Endothelial cell of umbilical vein (primary cell): ENCODE measurements around the gene SDHA. TPM values are rescaled to one million over a fixed set of nuclear protein-coding genes. Genes with fewer than 3 reads are reported as not detected.

Source experiments
- BruUV-seq: library from RNA; stranded (reverse); fragments of 400-500 nt; replicated peaks from 2 replicates; lab custom pipeline; 2021; lab: Mats Ljungman, UMichigan
- CTCF ChIA-PET: fragments of 300-600, 350-600 bp; sonication (Branson Sonifier 250); formaldehyde crosslinking; loops from one replicate; lab custom pipeline; 2021; ENCODE audit warnings: antibody characterized with exemption, inconsistent platforms; lab: Charles Lee
- POLR2A ChIA-PET: fragments of 300-600, 350-600 bp; sonication (Branson Sonifier 250); formaldehyde crosslinking; loops from one replicate; lab custom pipeline; 2021; ENCODE audit warnings: antibody characterized with exemption, inconsistent platforms; lab: Charles Lee
- DNase-seq: peaks from one replicate; pipeline ENCODE4 v3.0.0-alpha.2; 2011; ENCODE audit warnings: low read depth, low spot score
- FAIRE-seq: peaks from 2 replicates; lab custom pipeline; 2011; peaks lifted over from hg19 to GRCh38; lab: Jason Lieb, UNC
- H2AFZ ChIP-seq: 2 replicates; pipeline ENCODE4 v1.6.0; 2012; ENCODE audit warnings: low read depth, low read length, control low read depth, inconsistent platforms
- H3K27ac ChIP-seq: 2 replicates; pipeline ENCODE4 v1.5.1; 2011; ENCODE audit warnings: low read depth, mild to moderate bottlenecking, control low read depth, low read length, moderate library complexity; ENCODE audit not compliant: insufficient read depth
- H3K27me3 ChIP-seq, 2 experiments: 2 replicates each; pipeline versions ENCODE4 v1.6.0 to v1.6.1; 2011; ENCODE audit warnings: low read length in 2 of 2, mixed read lengths in 1 of 2; ENCODE audit not compliant: control insufficient read depth in 2 of 2, insufficient read depth in 2 of 2
- H3K36me3 ChIP-seq, 2 experiments: 2 replicates in 1 of 2; 3 replicates in 1 of 2; pipeline ENCODE4 v1.5.1; 2011; ENCODE audit warnings: low read length in 2 of 2, mild to moderate bottlenecking in 1 of 2, moderate library complexity in 1 of 2; ENCODE audit not compliant: control insufficient read depth in 2 of 2, insufficient read depth in 2 of 2; ENCODE audit errors: extremely low read depth in 1 of 2
- H3K4me1 ChIP-seq: 3 replicates; pipeline ENCODE4 v1.5.1; 2011; ENCODE audit warnings: mild to moderate bottlenecking, low read length; ENCODE audit not compliant: control insufficient read depth, insufficient read depth; ENCODE audit errors: extremely low read depth
- H3K4me2 ChIP-seq: 2 replicates; pipeline ENCODE4 v1.6.1; 2011; ENCODE audit warnings: low read length, control low read depth, mixed read lengths; ENCODE audit not compliant: insufficient read depth
- H3K4me3 ChIP-seq, 3 experiments: fragments of 200-600 bp in 1 of 3; sonication (generic), shearing (Covaris generic) in 1 of 3; replicated peaks in 1 of 3; 2 replicates each; pipeline ENCODE4 v1.5.1; 2011 to 2016; ENCODE audit warnings: control low read depth in 3 of 3, low read length in 3 of 3, mild to moderate bottlenecking in 2 of 3, inconsistent platforms in 1 of 3, low read depth in 1 of 3, moderate library complexity in 1 of 3; ENCODE audit not compliant: insufficient read depth in 1 of 3
- H3K79me2 ChIP-seq: 2 replicates; pipeline ENCODE4 v1.6.0; 2012; ENCODE audit warnings: low read length, inconsistent platforms; ENCODE audit not compliant: control insufficient read depth, insufficient read depth
- H3K9ac ChIP-seq: replicated peaks from 2 replicates; pipeline ENCODE3; 2011; ENCODE audit warnings: low read length, control low read depth; ENCODE audit not compliant: insufficient read depth; ENCODE audit errors: extremely low read depth
- H3K9me1 ChIP-seq: replicated peaks from 3 replicates; pipeline ENCODE4 v1.6.0; 2011; ENCODE audit warnings: mild to moderate bottlenecking, low read length; ENCODE audit not compliant: control insufficient read depth, insufficient read depth; ENCODE audit errors: extremely low read depth
- H3K9me3 ChIP-seq: replicated peaks from 2 replicates; pipeline ENCODE4 v1.5.1; 2012; ENCODE audit warnings: low read length, inconsistent platforms; ENCODE audit not compliant: control insufficient read depth, insufficient read depth
- H4K20me1 ChIP-seq: replicated peaks from 2 replicates; pipeline ENCODE3; 2011; ENCODE audit warnings: mild to moderate bottlenecking, low read length; ENCODE audit not compliant: control insufficient read depth, insufficient read depth; ENCODE audit errors: extremely low read depth
- CTCF ChIP-seq, 2 donors: IDR thresholded peaks; 1 replicate in 1 of 2; 2 replicates in 1 of 2; pipeline ENCODE4 v1.5.1; 2011; ENCODE audit warnings: low read length in 2 of 2, mild to moderate bottlenecking in 2 of 2, moderate library complexity in 2 of 2, control low read depth in 1 of 2, inconsistent platforms in 1 of 2, low read depth in 1 of 2; ENCODE audit not compliant: insufficient read depth in 1 of 2; ENCODE audit errors: extremely low read depth in 1 of 2
- EZH2 ChIP-seq: IDR thresholded peaks from 2 replicates; pipeline ENCODE4 v1.6.1; 2012; ENCODE audit warnings: borderline replicate concordance, low read depth, mild to moderate bottlenecking, moderate library complexity, low read length, inconsistent platforms; ENCODE audit not compliant: severe bottlenecking
- FOS ChIP-seq: IDR thresholded peaks from 2 replicates; pipeline ENCODE4 v1.6.1; 2011; ENCODE audit warnings: mild to moderate bottlenecking, low read length, moderate library complexity, borderline replicate concordance; ENCODE audit not compliant: insufficient read depth
- GATA2 ChIP-seq: IDR thresholded peaks from 2 replicates; pipeline ENCODE4 v1.7.0; 2011; ENCODE audit warnings: low read depth, mild to moderate bottlenecking, moderate library complexity, mixed read lengths, low read length; ENCODE audit not compliant: insufficient read length, insufficient read depth
- JUN ChIP-seq: IDR thresholded peaks from 2 replicates; pipeline ENCODE4 v1.6.1; 2011; ENCODE audit warnings: borderline replicate concordance, low read depth; ENCODE audit not compliant: insufficient read length, insufficient read depth
- MAX ChIP-seq: IDR thresholded peaks from 2 replicates; pipeline ENCODE4 v1.6.1; 2011; ENCODE audit not compliant: insufficient read depth, insufficient read length
- MYC ChIP-seq: IDR thresholded peaks from one replicate; pipeline ENCODE4 v1.6.1; 2011; ENCODE audit warnings: mild to moderate bottlenecking, low read depth, low read length
- POLR2A ChIP-seq: IDR thresholded peaks from 2 replicates; pipeline ENCODE4 v1.6.1; 2012; ENCODE audit warnings: low read depth, mild to moderate bottlenecking, control low read depth, low read length
- POLR2AphosphoS5 ChIP-seq: IDR thresholded peaks from 2 replicates; pipeline ENCODE4 v1.6.1; 2012; ENCODE audit warnings: low read depth, mild to moderate bottlenecking, control low read depth, low read length, moderate library complexity; ENCODE audit not compliant: insufficient read depth
- dilution Hi-C: fragments of 300-500 bp; cut with MboI; formaldehyde crosslinking; loops from one replicate; pipeline ENCODE4 v1.15.0; 2019; ENCODE audit warnings: low sequenced_read_pairs; ENCODE audit not compliant: extremely low pct_ligation_motif_present
- intact Hi-C: fragments of 100-400 bp; cut with micrococcal nuclease; formaldehyde crosslinking; loops from one replicate; pipeline ENCODE4 v1.10.0; 2022
- polyA plus RNA-seq, 4 experiments: library from polyadenylated mRNA; depleted of rRNA in 3 of 4; stranded (reverse) in 3 of 4; unstranded in 1 of 4; fragments of >200 nt; gene quantifications; 2 replicates each; pipeline versions ENCODE4 v1.2.1 to v1.2.3, GENCODE V29; 2011 to 2012; ENCODE audit warnings: missing spikeins in 1 of 4
- total RNA-seq: library from RNA; stranded (reverse); gene quantifications from 2 replicates; pipeline ENCODE4 v1.2.3, GENCODE V29; 2021

Gene SDHA
- total and polyA plus RNA-seq, 2 donors (not counting 3 experiments of a cell fraction or from before 2014, with no cell fraction given), result 121 to 153 TPM

GRCh38 chr5:186091-187041, 31.8 kb upstream of the SDHA start:
- CTCF ChIA-PET, result interaction anchor here (0.9 kb wide), 1 partner anchor 158 kb away, joined by 3 read pairs; no protein-coding TSS in a partner anchor
- no peaks in the 10 kb centered on the region for H3K36me3 ChIP-seq
- no peak overlapping the region for H3K4me2 ChIP-seq
- intact Hi-C loops, result loop anchor here (5.0 kb wide), 1 partner anchor 136 kb away; the partner anchor contains the start of gene AHRR
- TF ChIP-seq JUN (no peak), EZH2 (no peak), CTCF (IDR thresholded peaks at IDR 0.05; ENCODE audit: extremely low read depth in 1 of 2, insufficient read depth in 1 of 2, low read depth in 1 of 2, low read length in 2 of 2) (no peak), POLR2AphosphoS5 (no peak), POLR2A (no peak), FOS (no peak), MAX (no peak), GATA2 (no peak), MYC (no peak)
- peak; percentile 58 for DNase-seq
- no peak overlapping the region for H3K9ac ChIP-seq
- peaks cover 2 to 7% of the 10 kb centered on the region in 2 experiments for H3K27me3 ChIP-seq
- H2AFZ ChIP-seq, result no peak overlapping the region
- H3K79me2 ChIP-seq, result no peaks in the 10 kb centered on the region
- H3K4me3 ChIP-seq, result no peak overlapping the region
- BruUV-seq, result no TSS peak
- H3K4me1 ChIP-seq, result no peaks in the 10 kb centered on the region
- POLR2A ChIA-PET, result no interaction called here
- dilution Hi-C loops, result no loop called here
- H4K20me1 ChIP-seq, result no peaks in the 10 kb centered on the region
- FAIRE-seq, result no peak
- H3K9me3 ChIP-seq, result no peaks in the 10 kb centered on the region
- H3K27ac ChIP-seq, result no peak overlapping the region
- no peaks in the 10 kb centered on the region for H3K9me1 ChIP-seq
